HepG2 (cell line): ENCODE results near the gene SRR. TPM values are rescaled to one million over a fixed set of nuclear protein-coding genes. Genes with fewer than 3 reads are reported as not detected.

Experiments
- CCDC6 ChIP-seq: sonication (generic); formaldehyde crosslinking; IDR thresholded peaks from 2 replicates; pipeline ENCODE4 v1.8.1; 2022; ENCODE audit warnings: mild to moderate bottlenecking, missing genetic modification reagents, moderate library complexity
- GABPA ChIP-seq, 2 experiments: IDR thresholded peaks; 2 replicates each; pipeline ENCODE4 v1.6.1; 2011 to 2016; ENCODE audit warnings: low read depth in 2 of 2, low read length in 1 of 2, missing biosample characterization in 1 of 2, missing genetic modification characterization in 1 of 2
- ISX ChIP-seq: sonication (generic); formaldehyde crosslinking; conservative IDR thresholded peaks from 2 replicates; pipeline ENCODE4 v1.5.0; 2020; ENCODE audit warnings: missing genetic modification reagents
- KLF13 ChIP-seq: sonication (generic); formaldehyde crosslinking; IDR thresholded peaks from 2 replicates; pipeline ENCODE4 v1.4.0; 2020; ENCODE audit warnings: mild to moderate bottlenecking, missing genetic modification reagents
- MXI1 ChIP-seq: IDR thresholded peaks from 3 replicates; pipeline ENCODE4 v1.6.1; 2012; ENCODE audit warnings: low read depth, low read length, inconsistent platforms, borderline replicate concordance
- NFKB2 ChIP-seq: sonication (generic); formaldehyde crosslinking; IDR thresholded peaks from 2 replicates; pipeline ENCODE4 v1.4.0; 2020; ENCODE audit warnings: missing genetic modification reagents, borderline replicate concordance
- PATZ1 ChIP-seq: sonication (generic); formaldehyde crosslinking; IDR thresholded peaks from 2 replicates; pipeline ENCODE4 v1.4.0; 2020; ENCODE audit warnings: missing genetic modification reagents
- POLR2A ChIP-seq, 2 experiments: IDR thresholded peaks; 2 replicates each; pipeline ENCODE4 v1.6.1; 2011; ENCODE audit warnings: low read depth in 2 of 2, low read length in 2 of 2, mild to moderate bottlenecking in 1 of 2, moderate library complexity in 1 of 2; ENCODE audit not compliant: insufficient read depth in 1 of 2
- PRDM15 ChIP-seq: sonication (generic); formaldehyde crosslinking; IDR thresholded peaks from 2 replicates; pipeline ENCODE4 v1.4.0; 2020; ENCODE audit warnings: missing genetic modification reagents
- REL ChIP-seq: sonication (generic); formaldehyde crosslinking; conservative IDR thresholded peaks from 2 replicates; pipeline ENCODE4 v1.8.0; 2022; ENCODE audit warnings: mild to moderate bottlenecking, missing genetic modification reagents, moderate library complexity
- SNAPC2 ChIP-seq: sonication (generic); formaldehyde crosslinking; IDR thresholded peaks from 2 replicates; pipeline ENCODE4 v1.8.1; 2022; ENCODE audit warnings: mild to moderate bottlenecking, missing genetic modification reagents
- ZNF296 ChIP-seq: sonication (generic); formaldehyde crosslinking; conservative IDR thresholded peaks from 2 replicates; pipeline ENCODE4 v1.5.0; 2020; ENCODE audit warnings: mild to moderate bottlenecking, missing genetic modification reagents
- ZNF547 ChIP-seq: sonication (generic); formaldehyde crosslinking; IDR thresholded peaks from 2 replicates; pipeline ENCODE4 v1.5.1; 2020; ENCODE audit warnings: mild to moderate bottlenecking, missing genetic modification reagents
- ZSCAN25 ChIP-seq: sonication (generic); formaldehyde crosslinking; IDR thresholded peaks from 2 replicates; pipeline ENCODE4 v1.8.0; 2022; ENCODE audit warnings: mild to moderate bottlenecking, missing genetic modification reagents
- polyA plus RNA-seq, 8 experiments: library from polyadenylated mRNA; depleted of rRNA in 3 of 8; stranded (reverse) in 7 of 8; unstranded in 1 of 8; fragments of >200 nt; fragmentation: Illumina TruSeq in 4 of 8; extraction: Trizol in 4 of 8; gene quantifications; 2 replicates each; pipeline versions ENCODE4 v1.2.1 to v1.2.3, GENCODE V29; 2011 to 2016; ENCODE audit warnings: low read depth in 4 of 8, missing spikeins in 1 of 8, mixed read lengths in 1 of 8; ENCODE audit not compliant: insufficient read depth in 1 of 8
- total RNA-seq, 5 experiments: library from RNA; depleted of rRNA; stranded (reverse); fragments of >200 nt; fragmentation: Illumina TruSeq; extraction: Trizol; gene quantifications; 2 replicates each; pipeline ENCODE4 v1.2.3, GENCODE V29; 2016; ENCODE audit warnings: low read depth in 1 of 5
- TF ChIP-seq, protein P1 (sequence below): sonication (generic); formaldehyde crosslinking; IDR thresholded peaks from 2 replicates; pipeline ENCODE4 v1.4.0; 2020; ENCODE audit warnings: missing genetic modification reagents
- TF ChIP-seq, protein P2 (sequence below): sonication (generic); formaldehyde crosslinking; IDR thresholded peaks from 2 replicates; pipeline ENCODE4 v1.8.1; 2023; ENCODE audit warnings: missing genetic modification reagents, inconsistent platforms, borderline replicate concordance
- TF ChIP-seq, protein P3 (sequence below), 2 experiments: fragments of 450-650 bp in 1 of 2; sonication (generic) in 1 of 2; formaldehyde crosslinking; IDR thresholded peaks; 2 replicates each; pipeline versions ENCODE4 v1.5.0 to v1.8.0; 2020 to 2022; ENCODE audit warnings: mild to moderate bottlenecking in 1 of 2, missing genetic modification reagents in 1 of 2

Gene SRR
- total and polyA plus RNA-seq, 2 of the 13 experiments (the other 11 are each of a cell fraction or from before 2014, with no cell fraction given): 3.6 to 7.8 TPM

DNA sequence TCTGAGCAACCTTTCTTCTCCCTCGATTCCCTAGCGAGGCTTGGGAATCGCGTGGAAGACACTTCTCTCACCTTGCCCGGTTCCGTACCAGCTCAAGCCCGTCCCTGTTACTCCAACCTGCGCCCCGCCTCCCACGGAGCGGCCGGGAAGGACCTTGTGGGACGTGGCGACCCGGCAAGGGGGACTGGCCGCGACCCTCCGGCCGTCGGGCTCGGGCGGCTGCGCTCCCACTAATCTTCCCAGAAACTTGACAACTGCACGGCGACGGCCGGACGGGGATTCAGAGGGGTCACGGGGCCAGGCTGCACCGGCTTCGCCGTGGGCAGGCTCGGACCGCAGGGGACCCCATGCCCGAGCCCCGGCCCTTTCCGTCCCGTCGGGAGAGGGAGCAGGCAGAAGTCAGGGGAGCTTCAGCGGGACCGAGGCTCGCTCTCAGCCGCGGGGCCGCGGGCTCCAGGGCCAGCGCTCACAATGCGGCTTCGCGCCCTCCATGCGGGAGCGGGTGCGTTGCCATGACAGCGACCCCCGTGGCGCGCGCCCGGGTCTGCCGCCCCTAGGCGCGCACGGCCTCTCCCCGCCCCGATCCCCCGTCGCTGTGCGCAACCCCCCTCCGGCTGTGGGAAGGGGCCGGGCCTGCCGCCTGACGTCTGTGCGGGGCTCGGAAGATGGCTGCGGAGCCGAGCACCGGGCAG is 33.2 kb downstream of the SRR start, which contains the start of gene SGSM2 (continued):
- TF ChIP-seq, protein P1, sequence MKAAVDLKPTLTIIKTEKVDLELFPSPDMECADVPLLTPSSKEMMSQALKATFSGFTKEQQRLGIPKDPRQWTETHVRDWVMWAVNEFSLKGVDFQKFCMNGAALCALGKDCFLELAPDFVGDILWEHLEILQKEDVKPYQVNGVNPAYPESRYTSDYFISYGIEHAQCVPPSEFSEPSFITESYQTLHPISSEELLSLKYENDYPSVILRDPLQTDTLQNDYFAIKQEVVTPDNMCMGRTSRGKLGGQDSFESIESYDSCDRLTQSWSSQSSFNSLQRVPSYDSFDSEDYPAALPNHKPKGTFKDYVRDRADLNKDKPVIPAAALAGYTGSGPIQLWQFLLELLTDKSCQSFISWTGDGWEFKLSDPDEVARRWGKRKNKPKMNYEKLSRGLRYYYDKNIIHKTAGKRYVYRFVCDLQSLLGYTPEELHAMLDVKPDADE (CRISPR knock-in tag): 0 out of 2 replicates have a peak, but pooled peaks have one; percentile 22
- TF ChIP-seq, protein P2, sequence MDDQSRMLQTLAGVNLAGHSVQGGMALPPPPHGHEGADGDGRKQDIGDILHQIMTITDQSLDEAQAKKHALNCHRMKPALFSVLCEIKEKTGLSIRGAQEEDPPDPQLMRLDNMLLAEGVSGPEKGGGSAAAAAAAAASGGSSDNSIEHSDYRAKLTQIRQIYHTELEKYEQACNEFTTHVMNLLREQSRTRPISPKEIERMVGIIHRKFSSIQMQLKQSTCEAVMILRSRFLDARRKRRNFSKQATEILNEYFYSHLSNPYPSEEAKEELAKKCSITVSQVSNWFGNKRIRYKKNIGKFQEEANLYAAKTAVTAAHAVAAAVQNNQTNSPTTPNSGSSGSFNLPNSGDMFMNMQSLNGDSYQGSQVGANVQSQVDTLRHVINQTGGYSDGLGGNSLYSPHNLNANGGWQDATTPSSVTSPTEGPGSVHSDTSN (CRISPR knock-in tag): 0 out of 2 replicates have a peak, but pooled peaks have one; percentile 9
- TF ChIP-seq REL (CRISPR knock-in tag): peak; percentile 76; the same call in 1 of the 2 replicates
- 0 out of 2 replicates have a peak, but pooled peaks have one; percentile 64 for TF ChIP-seq ZNF296 (CRISPR knock-in tag)
- 0 out of 2 replicates have a peak, but pooled peaks have one; percentile 39 for TF ChIP-seq PRDM15
- 0 out of 2 replicates have a peak, but pooled peaks have one; percentile 19 for TF ChIP-seq ZNF547 (CRISPR knock-in tag)
- TF ChIP-seq SNAPC2: no peak
- peak; percentile 17; the same call in 1 of the 2 replicates for TF ChIP-seq GABPA (IDR thresholded peaks at IDR 0.05; ENCODE audit: low read depth, low read length)
- no peak for TF ChIP-seq GABPA (CRISPR knock-in tag; IDR thresholded peaks at IDR 0.05; ENCODE audit: low read depth)
- TF ChIP-seq, protein P3, sequence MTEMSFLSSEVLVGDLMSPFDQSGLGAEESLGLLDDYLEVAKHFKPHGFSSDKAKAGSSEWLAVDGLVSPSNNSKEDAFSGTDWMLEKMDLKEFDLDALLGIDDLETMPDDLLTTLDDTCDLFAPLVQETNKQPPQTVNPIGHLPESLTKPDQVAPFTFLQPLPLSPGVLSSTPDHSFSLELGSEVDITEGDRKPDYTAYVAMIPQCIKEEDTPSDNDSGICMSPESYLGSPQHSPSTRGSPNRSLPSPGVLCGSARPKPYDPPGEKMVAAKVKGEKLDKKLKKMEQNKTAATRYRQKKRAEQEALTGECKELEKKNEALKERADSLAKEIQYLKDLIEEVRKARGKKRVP (CRISPR knock-in tag; IDR thresholded peaks at IDR 0.05): no peak
- 0 out of 2 replicates have a peak, but pooled peaks have one; percentile 19 for TF ChIP-seq CCDC6 (CRISPR knock-in tag)
- peak; percentile 5; the same call in 1 of the 2 replicates for TF ChIP-seq NFKB2 (CRISPR knock-in tag)
- TF ChIP-seq KLF13 (CRISPR knock-in tag): no peak
- TF ChIP-seq PATZ1: peak; percentile 23; the same call in 1 of the 2 replicates
- 0 out of 2 replicates have a peak, but pooled peaks have one; percentile 15 for TF ChIP-seq ZSCAN25 (CRISPR knock-in tag)
- peak in 1 of 2 experiments; percentile 42; a peak in 2 of 4 replicates for TF ChIP-seq POLR2A (IDR thresholded peaks at IDR 0.05; ENCODE audit: insufficient read depth in 1 of 2, low read depth in 2 of 2, low read length in 2 of 2)
- TF ChIP-seq MXI1: peak; percentile 56; the same call in 1 of the 3 replicates
- TF ChIP-seq ISX (CRISPR knock-in tag): 0 out of 2 replicates have a peak, but pooled peaks have one; percentile 51
